DOHH2 (cell line): Measurements from ENCODE around the gene UNC93B1.

ENCODE experiments used
- H3F3A ChIP-seq: fragments of 200-600 bp; sonication (generic), shearing (Covaris generic); 2 replicates; pipeline ENCODE4 v1.6.0; 2016; ENCODE audit warnings: antibody characterized with exemption, mild to moderate bottlenecking; ENCODE audit not compliant: control insufficient read depth, insufficient read depth
- H3K27ac ChIP-seq: fragments of 200-600 bp; sonication (generic); 2 replicates; pipeline ENCODE4 v1.5.1; 2014; ENCODE audit warnings: low read depth, mild to moderate bottlenecking, low read length, moderate library complexity
- H3K27me3 ChIP-seq: fragments of 200-600 bp; sonication (generic); 2 replicates; pipeline ENCODE4 v1.6.1; 2014; ENCODE audit warnings: mild to moderate bottlenecking, low read length, mixed read lengths; ENCODE audit not compliant: control insufficient read depth
- H3K36me3 ChIP-seq: fragments of 200-600 bp; sonication (generic); 2 replicates; pipeline ENCODE4 v1.6.1; 2014; ENCODE audit warnings: mild to moderate bottlenecking, low read length, moderate library complexity, mixed read lengths; ENCODE audit not compliant: control insufficient read depth
- H3K4me1 ChIP-seq: fragments of 200-600 bp; sonication (generic); 2 replicates; pipeline ENCODE4 v1.6.1; 2014; ENCODE audit warnings: mild to moderate bottlenecking, low read length, mixed read lengths; ENCODE audit not compliant: control insufficient read depth
- H3K4me2 ChIP-seq: fragments of 200-600 bp; sonication (generic); 2 replicates; pipeline ENCODE4 v1.6.0; 2014; ENCODE audit warnings: mild to moderate bottlenecking, low read length, moderate library complexity
- H3K4me3 ChIP-seq: fragments of 200-600 bp; sonication (generic); 2 replicates; pipeline ENCODE4 v1.5.1; 2014; ENCODE audit warnings: mild to moderate bottlenecking, low read length, mixed read lengths
- H3K79me2 ChIP-seq: fragments of 200-600 bp; sonication (generic); 2 replicates; pipeline ENCODE4 v1.6.1; 2014; ENCODE audit warnings: mild to moderate bottlenecking, low read length, mixed read lengths; ENCODE audit not compliant: control insufficient read depth
- H3K9me2 ChIP-seq: fragments of 200-600 bp; sonication (generic); replicated peaks from 2 replicates; pipeline ENCODE4 v1.6.1; 2014; ENCODE audit warnings: mild to moderate bottlenecking, low read length, mixed read lengths; ENCODE audit not compliant: control insufficient read depth
- H3K9me3 ChIP-seq: fragments of 200-600 bp; sonication (generic); 2 replicates; pipeline ENCODE4 v1.6.1; 2014; ENCODE audit warnings: antibody characterized with exemption, low read length, mixed read lengths; ENCODE audit not compliant: control insufficient read depth, insufficient read depth
- H4K20me1 ChIP-seq: fragments of 200-600 bp; sonication (generic); 2 replicates; pipeline ENCODE4 v1.6.0; 2014; ENCODE audit warnings: low read depth, mild to moderate bottlenecking, antibody characterized with exemption, low read length, moderate library complexity; ENCODE audit not compliant: control insufficient read depth, insufficient read depth
- EZH2phosphoT487 ChIP-seq: fragments of 200-600 bp; sonication (generic); IDR thresholded peaks from 2 replicates; pipeline ENCODE4 v1.6.1; 2017; ENCODE audit warnings: borderline replicate concordance, mild to moderate bottlenecking, antibody characterized with exemption, low read length, moderate library complexity, mixed read lengths
- TF ChIP-seq, protein P1 (sequence below): fragments of 200-600 bp; sonication (generic); IDR thresholded peaks from one replicate; pipeline ENCODE4 v1.5.1; 2014; ENCODE audit warnings: antibody characterized with exemption, mild to moderate bottlenecking, low read depth, low read length; ENCODE audit not compliant: poor library complexity, severe bottlenecking

Gene UNC93B1

DNA sequence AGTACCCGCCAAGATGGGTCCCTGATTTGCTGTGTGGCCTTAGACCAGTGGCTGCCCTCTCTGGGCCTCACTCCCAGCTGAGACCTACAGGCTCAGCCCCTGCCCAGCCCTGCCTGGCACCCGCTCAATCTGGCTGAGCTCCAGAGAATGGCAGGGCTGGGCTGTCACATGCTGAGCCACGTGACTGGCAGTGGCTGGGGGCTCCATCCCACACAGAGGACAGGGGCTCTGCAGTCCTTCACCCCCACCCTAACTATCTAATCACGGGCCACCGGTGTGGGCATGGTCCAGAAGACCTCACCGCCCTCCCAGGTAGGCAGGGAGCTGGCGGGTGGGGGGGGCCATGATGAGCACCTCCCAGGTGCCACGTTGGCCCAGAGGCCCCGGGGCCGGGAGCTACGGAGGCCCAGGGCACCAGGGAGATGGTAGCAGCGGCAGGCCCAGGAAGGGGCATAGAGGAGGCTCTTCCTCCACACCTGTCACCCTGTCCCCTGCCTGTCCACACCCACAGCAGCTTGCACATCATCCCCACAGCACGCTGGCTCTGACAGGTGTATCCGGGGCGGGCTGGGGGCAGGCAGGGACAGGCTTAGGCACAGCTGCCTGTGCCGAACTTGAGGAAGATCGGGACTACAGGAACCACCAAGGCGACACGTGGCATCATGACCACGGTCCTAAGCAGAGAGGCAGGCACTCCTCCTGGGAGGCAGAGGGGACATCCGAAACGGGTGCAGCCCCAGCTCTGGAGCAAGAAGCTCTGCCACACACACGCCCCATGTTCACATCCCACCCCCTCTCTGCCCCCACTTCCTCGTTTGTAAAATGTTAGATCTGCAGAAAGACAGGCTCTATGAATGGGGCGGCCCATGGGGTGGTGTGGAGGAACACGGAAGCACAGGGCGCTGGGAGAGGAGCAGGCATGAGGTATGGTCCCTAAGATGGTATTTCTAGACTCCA, 4.8 kb upstream of the UNC93B1 start:
- peaks cover 4% of the 10 kb centered on the region for H3K79me2 ChIP-seq
- H3K27ac ChIP-seq: peak overlapping the region; percentile 31
- H4K20me1 ChIP-seq: no peaks in the 10 kb centered on the region
- peaks cover 6% of the 10 kb centered on the region; the same call in 1 of the 2 replicates for H3F3A ChIP-seq
- H3K9me2 ChIP-seq: no peaks in the 10 kb centered on the region
- H3K4me1 ChIP-seq: peaks cover 38% of the 10 kb centered on the region
- no peaks in the 10 kb centered on the region for H3K36me3 ChIP-seq
- peak overlapping the region; percentile 29 for H3K4me3 ChIP-seq
- TF ChIP-seq, protein P1, sequence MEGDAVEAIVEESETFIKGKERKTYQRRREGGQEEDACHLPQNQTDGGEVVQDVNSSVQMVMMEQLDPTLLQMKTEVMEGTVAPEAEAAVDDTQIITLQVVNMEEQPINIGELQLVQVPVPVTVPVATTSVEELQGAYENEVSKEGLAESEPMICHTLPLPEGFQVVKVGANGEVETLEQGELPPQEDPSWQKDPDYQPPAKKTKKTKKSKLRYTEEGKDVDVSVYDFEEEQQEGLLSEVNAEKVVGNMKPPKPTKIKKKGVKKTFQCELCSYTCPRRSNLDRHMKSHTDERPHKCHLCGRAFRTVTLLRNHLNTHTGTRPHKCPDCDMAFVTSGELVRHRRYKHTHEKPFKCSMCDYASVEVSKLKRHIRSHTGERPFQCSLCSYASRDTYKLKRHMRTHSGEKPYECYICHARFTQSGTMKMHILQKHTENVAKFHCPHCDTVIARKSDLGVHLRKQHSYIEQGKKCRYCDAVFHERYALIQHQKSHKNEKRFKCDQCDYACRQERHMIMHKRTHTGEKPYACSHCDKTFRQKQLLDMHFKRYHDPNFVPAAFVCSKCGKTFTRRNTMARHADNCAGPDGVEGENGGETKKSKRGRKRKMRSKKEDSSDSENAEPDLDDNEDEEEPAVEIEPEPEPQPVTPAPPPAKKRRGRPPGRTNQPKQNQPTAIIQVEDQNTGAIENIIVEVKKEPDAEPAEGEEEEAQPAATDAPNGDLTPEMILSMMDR: no peak
- TF ChIP-seq EZH2phosphoT487: no peak
- H3K27me3 ChIP-seq: no peaks in the 10 kb centered on the region
- H3K9me3 ChIP-seq: no peaks in the 10 kb centered on the region
- H3K4me2 ChIP-seq: peak overlapping the region; percentile 64

DNA sequence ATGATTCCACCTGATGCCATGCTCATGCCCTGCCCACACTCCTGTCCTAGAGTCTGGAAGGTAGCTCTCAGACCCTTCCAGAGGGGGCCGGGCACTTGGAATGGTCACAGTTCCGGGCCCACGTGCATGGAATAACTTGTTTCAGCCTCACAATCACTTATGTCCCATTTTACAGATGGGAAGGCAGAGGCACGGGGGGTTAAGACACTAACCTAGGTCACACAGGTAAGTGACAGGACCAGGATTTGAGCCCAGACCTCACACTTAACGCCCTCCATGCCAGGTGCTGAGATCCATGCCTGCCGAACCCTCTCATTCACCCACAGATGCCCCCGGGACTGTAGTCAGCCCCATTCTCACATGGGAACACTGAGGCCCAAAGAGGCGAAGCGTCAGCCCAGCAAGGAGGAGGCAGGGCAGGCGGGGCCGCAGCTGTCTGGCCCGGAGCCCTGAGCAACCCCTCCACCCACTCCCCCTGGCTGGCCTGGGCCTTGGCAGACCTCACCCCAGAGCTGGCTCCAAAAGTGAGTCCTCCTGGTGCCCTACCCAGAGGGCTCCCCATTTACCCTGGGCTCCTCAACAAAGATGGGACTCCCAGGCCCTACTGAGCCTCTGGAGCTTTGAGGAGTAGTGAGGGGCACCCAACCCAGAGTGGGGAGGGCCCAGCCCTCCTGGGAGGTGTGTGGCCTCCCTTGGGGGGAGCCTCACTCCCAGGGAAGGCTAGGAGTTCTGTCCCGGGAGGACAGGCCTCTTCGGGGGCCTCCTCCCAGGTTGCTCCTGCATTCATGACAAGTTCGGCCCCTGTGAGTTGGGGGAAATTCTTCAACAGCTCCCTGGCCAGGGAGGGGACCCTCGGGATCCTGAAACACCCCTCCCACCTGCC, 3.8 kb upstream of the UNC93B1 start:
- H4K20me1 ChIP-seq: no peaks in the 10 kb centered on the region
- TF ChIP-seq, protein P1: no peak
- TF ChIP-seq EZH2phosphoT487: no peak
- peaks cover 4% of the 10 kb centered on the region for H3K79me2 ChIP-seq
- H3K27me3 ChIP-seq: no peaks in the 10 kb centered on the region
- no peaks in the 10 kb centered on the region for H3K9me3 ChIP-seq
- peak overlapping the region; percentile 64 for H3K4me2 ChIP-seq
- peak overlapping the region; percentile 31; the same call in 1 of the 2 replicates for H3K27ac ChIP-seq
- H3K9me2 ChIP-seq: no peaks in the 10 kb centered on the region
- peak overlapping the region; percentile 29 for H3K4me3 ChIP-seq
- peaks cover 41% of the 10 kb centered on the region for H3K4me1 ChIP-seq
- H3K36me3 ChIP-seq: peaks cover 2% of the 10 kb centered on the region; the same call in 1 of the 2 replicates
- H3F3A ChIP-seq: peaks cover 8% of the 10 kb centered on the region

DNA sequence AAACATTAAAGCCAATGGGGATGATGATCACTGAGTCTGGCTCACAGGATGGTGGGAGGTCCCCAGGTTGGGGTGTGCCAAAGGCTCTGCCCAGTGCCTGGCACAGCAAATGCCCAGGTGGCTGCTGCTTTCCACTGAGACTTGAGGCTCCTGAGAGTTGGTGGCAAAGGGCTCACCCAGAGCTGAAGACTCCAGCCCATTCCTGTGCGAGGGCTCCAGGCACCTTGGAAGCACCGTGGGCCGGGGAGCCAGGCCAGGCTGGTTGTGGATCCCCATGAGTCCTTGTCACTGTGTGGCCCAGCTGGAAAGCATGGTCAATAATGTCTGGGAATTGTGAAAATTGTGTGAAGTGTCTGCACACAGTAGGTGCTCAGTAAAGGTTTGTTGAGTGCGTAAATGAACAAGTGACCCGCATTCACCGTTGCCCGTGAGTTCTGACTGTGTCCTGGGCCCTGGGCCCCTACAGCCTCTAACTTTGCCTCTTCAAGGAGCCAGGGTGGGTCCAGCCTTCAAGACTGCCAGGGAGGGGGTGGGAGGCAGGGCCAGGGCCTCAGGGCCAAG, 2.8 kb upstream of the UNC93B1 start:
- Histone ChIP-seq H3K9me2 (no peaks in the 10 kb centered on the region), H3F3A (peaks cover 11% of the 10 kb centered on the region), H3K4me3 (no peak overlapping the region), H3K4me1 (peaks cover 52% of the 10 kb centered on the region), H3K27ac (no peak overlapping the region), H3K27me3 (no peaks in the 10 kb centered on the region), H3K36me3 (peaks cover 12% of the 10 kb centered on the region), H3K9me3 (no peaks in the 10 kb centered on the region), H3K79me2 (peaks cover 13% of the 10 kb centered on the region), H4K20me1 (no peaks in the 10 kb centered on the region), H3K4me2 (no peak overlapping the region)
- TF ChIP-seq, protein P1: no peak
- no peak for TF ChIP-seq EZH2phosphoT487
